ENCODE measurements around the gene DNAH2.

The DNAH2 gene

DNA sequence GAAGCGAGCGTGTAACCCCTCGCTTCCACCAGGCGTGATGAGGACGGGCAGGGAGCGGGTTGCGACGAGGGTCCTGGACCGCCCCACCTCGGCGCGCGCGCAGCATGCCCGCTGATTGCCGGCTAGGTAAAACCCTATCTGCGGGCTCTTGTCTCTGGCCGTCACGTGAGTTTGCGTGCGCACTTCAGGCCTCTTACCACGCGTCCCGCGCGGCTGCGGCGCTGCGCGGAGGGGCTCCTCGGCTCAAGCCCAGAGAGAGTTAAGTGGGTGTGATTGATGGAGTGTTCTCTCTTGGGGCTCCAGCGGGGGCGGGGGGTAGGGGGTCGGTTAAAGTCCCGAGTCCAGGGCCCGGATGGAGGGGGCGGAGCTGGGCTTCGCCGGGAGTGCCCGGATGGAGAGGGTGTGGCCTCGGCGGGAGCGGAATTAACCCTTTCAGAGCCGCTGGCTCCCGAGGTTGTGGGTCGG lies 124.4 kb downstream of the DNAH2 start:
- no peak for DNase-seq (ENCODE audit: low spot score)
- peak overlapping the region; percentile 93 for H3K27ac ChIP-seq
- TF ChIP-seq, protein P1, sequence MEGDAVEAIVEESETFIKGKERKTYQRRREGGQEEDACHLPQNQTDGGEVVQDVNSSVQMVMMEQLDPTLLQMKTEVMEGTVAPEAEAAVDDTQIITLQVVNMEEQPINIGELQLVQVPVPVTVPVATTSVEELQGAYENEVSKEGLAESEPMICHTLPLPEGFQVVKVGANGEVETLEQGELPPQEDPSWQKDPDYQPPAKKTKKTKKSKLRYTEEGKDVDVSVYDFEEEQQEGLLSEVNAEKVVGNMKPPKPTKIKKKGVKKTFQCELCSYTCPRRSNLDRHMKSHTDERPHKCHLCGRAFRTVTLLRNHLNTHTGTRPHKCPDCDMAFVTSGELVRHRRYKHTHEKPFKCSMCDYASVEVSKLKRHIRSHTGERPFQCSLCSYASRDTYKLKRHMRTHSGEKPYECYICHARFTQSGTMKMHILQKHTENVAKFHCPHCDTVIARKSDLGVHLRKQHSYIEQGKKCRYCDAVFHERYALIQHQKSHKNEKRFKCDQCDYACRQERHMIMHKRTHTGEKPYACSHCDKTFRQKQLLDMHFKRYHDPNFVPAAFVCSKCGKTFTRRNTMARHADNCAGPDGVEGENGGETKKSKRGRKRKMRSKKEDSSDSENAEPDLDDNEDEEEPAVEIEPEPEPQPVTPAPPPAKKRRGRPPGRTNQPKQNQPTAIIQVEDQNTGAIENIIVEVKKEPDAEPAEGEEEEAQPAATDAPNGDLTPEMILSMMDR (IDR thresholded peaks at IDR 0.05) = no peak
- H3K4me3 ChIP-seq = peak overlapping the region; percentile 76

DNA sequence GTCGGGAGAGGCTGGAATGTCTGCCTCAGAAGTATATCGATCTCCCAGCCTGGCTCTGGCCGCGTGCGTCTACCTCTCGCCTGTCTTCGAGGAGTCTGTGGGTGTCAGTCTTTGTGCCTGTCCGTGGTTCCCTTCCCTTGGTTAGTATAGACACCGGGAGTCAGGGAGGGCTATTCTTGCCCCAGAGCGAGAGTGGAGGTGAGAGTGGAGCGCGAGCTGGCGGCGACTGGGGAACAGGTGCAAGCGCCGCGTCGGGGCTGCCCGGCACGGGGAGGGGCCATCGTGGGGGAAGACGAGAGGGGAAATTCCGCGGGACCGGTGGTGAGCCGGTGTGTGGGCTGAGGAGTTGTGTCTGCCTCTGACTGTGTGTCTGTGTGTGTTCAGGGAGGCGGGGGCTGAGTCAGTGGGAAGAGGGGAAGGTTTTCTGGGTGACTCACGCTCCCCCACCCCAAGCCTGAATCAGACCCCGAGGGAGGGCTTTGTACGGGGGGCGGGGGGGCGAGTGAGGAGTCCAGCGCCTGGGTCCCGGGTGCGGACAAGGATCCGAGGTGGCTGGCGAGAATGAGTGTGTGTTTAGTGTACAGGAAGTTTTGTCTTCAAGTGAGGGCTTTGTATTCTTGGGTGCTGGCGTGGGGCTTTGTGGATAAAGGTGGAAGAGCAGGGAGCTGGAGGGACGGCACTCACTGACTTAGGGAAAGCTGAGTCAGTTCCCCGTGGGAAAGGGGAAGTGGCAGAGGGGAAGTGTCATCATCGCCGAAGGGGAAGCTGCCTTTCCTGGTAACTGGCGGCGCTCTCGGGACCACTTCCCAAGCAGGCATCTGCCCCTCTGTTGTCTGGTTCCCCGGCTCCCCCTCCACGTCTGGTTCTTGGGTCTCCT lies 125.1 kb downstream of the DNAH2 start:
- Histone ChIP-seq H3K4me3 (peak overlapping the region; percentile 76), H3K27ac (peak overlapping the region; percentile 93)
- TF ChIP-seq, protein P1 (IDR thresholded peaks at IDR 0.05) = no peak
- DNase-seq (ENCODE audit: low spot score) = peak; percentile 93

DNA sequence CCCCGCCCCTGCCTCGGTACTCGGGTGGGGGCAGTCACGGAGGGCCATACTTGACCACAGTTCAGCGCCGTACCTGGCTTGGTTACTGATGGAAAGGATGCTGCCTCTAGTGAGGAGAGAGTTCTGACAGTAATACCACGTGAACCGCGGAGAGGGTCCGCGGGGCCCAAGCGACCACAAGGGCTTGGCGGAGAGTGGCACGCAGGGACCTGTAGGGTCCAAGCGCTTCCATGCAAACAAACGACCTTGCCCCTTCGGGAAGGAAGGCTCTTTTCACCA lies 125.7 kb downstream of the DNAH2 start:
- no peak for DNase-seq (ENCODE audit: low spot score)
- H3K27ac ChIP-seq = peak overlapping the region; percentile 93
- TF ChIP-seq, protein P1 (IDR thresholded peaks at IDR 0.05) = no peak
- peak overlapping the region; percentile 76 for H3K4me3 ChIP-seq

DNA sequence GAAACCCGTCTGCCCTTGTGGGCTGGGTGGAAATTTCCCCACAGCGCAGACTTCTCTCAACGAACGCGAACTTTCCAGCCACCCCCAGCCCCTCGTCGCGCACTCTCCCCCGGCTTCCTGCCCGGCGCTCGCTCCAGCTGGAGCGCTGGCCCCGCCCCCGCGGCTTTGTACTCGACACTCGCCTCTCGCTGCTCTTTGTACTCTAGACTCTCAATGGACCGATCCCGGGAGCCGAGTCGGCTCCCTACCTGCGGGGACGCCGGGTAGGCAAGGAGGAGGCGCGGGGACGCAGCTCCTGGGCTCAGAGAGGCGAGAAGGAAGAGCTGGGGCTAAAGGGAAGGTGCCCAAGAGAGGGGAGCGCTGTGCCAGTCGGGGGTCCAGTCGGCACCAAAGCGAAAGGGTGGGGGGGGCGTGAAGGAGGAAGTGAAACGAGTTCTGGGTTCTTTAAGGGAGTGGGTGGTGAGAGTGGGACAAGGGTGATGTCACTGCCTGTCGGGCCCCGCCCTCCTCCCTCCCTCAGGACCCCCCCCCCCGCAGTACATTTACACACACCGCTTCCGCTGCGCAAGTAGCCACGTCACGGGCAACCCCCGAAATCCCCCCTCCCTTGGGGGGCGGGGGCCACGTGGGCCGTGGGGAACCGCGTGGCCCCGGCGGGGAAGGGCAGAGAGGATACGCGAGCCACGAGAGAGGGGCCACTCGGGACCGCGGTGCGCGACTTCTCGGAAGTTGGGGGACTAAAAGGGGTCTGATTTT lies 126.2 kb downstream of the DNAH2 start:
- TF ChIP-seq, protein P1 (IDR thresholded peaks at IDR 0.05) = no peak
- DNase-seq (ENCODE audit: low spot score) = peak; percentile 92
- peak overlapping the region; percentile 76 for H3K4me3 ChIP-seq
- peak overlapping the region; percentile 93 for H3K27ac ChIP-seq

DNA sequence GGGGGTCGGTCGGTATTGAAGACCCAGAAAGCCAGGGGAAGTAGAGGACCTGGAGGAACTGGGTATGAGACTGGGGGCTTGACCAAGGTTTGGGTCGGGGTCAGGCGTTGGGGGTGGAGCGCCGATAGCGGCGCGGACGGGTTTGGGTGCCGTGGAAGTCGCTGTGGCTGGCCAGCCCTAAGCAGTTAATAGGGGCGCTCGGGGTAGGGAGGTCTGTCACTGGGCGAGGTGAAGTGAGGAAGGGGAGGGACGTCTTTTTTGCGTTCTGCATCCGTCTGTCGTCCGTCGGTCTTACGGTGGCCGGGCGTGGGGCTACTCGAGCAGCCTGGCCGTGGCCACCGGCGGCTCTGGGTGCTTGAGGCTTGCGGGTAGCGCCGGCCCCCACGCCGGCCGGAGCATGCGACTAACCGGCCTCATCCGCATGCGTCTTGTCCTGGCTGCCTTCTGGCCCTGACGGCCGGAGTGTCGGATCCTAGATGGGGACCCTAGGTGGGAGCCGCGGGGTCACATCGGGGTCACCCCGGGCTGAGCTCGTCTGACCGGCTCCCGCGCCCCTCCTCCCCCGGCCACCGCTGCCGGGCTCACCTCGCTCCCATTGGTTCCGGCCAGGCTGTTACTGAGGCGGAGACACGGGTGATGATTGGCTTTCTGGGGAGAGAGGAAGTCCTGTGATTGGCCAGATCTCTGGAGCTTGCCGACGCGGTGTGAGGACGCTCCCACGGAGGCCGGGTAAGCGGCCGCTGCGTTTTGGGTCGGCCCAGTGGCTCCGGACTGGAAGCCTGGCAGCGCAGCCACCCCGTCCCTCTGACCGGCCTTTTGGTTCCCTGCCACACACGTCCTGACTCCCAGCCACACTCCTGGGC lies 127.0 kb downstream of the DNAH2 start:
- peak overlapping the region; percentile 93 for H3K27ac ChIP-seq
- peak; percentile 97 for DNase-seq (ENCODE audit: low spot score)
- TF ChIP-seq, protein P1 (IDR thresholded peaks at IDR 0.05) = no peak
- peak overlapping the region; percentile 76 for H3K4me3 ChIP-seq

DNA sequence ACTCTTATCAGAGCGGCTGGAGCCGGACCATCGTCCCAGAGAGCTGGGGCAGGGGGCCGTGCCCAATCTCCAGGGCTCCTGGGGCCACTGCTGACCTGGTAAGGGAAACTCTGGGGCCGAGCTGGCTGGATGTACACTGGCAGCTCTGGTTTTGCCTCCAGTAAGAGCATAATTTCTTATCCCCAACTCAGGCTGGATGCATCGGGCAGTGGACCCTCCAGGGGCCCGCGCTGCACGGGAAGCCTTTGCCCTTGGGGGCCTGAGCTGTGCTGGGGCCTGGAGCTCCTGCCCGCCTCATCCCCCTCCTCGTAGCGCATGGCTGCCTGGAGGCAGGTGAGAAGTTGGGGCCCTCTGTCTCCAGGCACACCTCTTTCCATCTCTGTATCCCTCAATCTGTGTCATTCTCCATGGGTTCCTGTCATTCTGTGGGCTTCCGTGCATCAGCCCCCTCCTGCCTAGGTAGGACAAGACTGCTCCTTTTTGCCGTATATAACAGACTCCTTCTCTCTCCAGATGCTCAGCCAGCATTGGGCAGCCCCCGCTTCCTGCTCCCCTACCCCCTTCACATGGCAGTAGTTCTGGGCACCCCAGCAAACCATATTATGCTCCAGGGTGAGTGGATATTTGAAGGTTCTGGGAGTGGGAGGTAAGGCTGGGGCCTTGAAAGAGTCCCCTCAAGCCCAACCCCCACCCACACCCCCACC lies 128.0 kb downstream of the DNAH2 start:
- H3K27ac ChIP-seq = peak overlapping the region; percentile 93
- peak overlapping the region; percentile 76 for H3K4me3 ChIP-seq
- TF ChIP-seq, protein P1 (IDR thresholded peaks at IDR 0.05) = no peak
- no peak for DNase-seq (ENCODE audit: low spot score)

Measured in coronary artery (tissue), 2 donors.